HT-29 (cell line): Measurements from ENCODE around the gene SHISAL2A. TPM values are rescaled to one million over a fixed set of nuclear protein-coding genes. Genes with fewer than 3 reads are reported as not detected.

Experiments
- DNase-seq: peaks from one replicate; pipeline ENCODE4 v3.0.0-alpha.2; 2015; ENCODE audit warnings: low spot score
- total RNA-seq: library from RNA; depleted of rRNA; stranded (reverse); fragments of >200 nt; shearing (Covaris generic); gene quantifications from 2 replicates; pipeline ENCODE4 v1.2.3, GENCODE V29; 2014

Gene SHISAL2A
- total RNA-seq, 1 experiment from 2014 or later = not detected

GRCh38 chr1:52615489-52616042 lies 17.4 kb upstream of the SHISAL2A start:
- DNase-seq = no peak

GRCh38 chr1:52621950-52622349 lies 11.0 kb upstream of the SHISAL2A start:
- DNase-seq = no peak

GRCh38 chr1:52623812-52624211 lies 9.2 kb upstream of the SHISAL2A start:
- no peak for DNase-seq

GRCh38 chr1:52627028-52627427 lies 5.9 kb upstream of the SHISAL2A start:
- DNase-seq = no peak

GRCh38 chr1:52628614-52629324 lies 4.2 kb upstream of the SHISAL2A start:
- no peak for DNase-seq

GRCh38 chr1:52629325-52629643 lies 3.7 kb upstream of the SHISAL2A start:
- DNase-seq = no peak

- no peak for DNase-seq
Observed at GRCh38 chr1:52629667-52630066, 3.3 kb upstream of the SHISAL2A start.

- no peak for DNase-seq
Observed at GRCh38 chr1:52631759-52632331, 1.1 kb upstream of the SHISAL2A start.

GRCh38 chr1:52633291-52633754 lies 355 bp downstream of the SHISAL2A start:
- no peak for DNase-seq

- DNase-seq = no peak
Observed at GRCh38 chr1:52634111-52634510, 1.1 kb downstream of the SHISAL2A start.

- peak; percentile 14 for DNase-seq
Observed at GRCh38 chr1:52635321-52636089, 2.5 kb downstream of the SHISAL2A start.

GRCh38 chr1:52636721-52637695 lies 4.0 kb downstream of the SHISAL2A start:
- DNase-seq = no peak

- no peak for DNase-seq
Observed at GRCh38 chr1:52637946-52638345, 5.0 kb downstream of the SHISAL2A start.

GRCh38 chr1:52640697-52641096 lies 7.7 kb downstream of the SHISAL2A start:
- no peak for DNase-seq

GRCh38 chr1:52641307-52641706 lies 8.3 kb downstream of the SHISAL2A start:
- no peak for DNase-seq

GRCh38 chr1:52645261-52645660 lies 12.3 kb downstream of the SHISAL2A start:
- DNase-seq = no peak

- DNase-seq = no peak
Observed at GRCh38 chr1:52651904-52652303, 18.9 kb downstream of the SHISAL2A start.

GRCh38 chr1:52653207-52653849 lies 20.4 kb downstream of the SHISAL2A start:
- no peak for DNase-seq

- DNase-seq = no peak
Observed at GRCh38 chr1:52654063-52654462, 21.1 kb downstream of the SHISAL2A start.

GRCh38 chr1:52657702-52658101 lies 24.7 kb downstream of the SHISAL2A start:
- no peak for DNase-seq

GRCh38 chr1:52658795-52659194 lies 25.8 kb downstream of the SHISAL2A start:
- no peak for DNase-seq
